ENCODE measurements around the gene TRABD.
"Not testable (repeated sequence)": the region's sequence is repeated elsewhere in the genome, so short reads cannot be mapped to it uniquely, and the experiment has no call there.

Gene TRABD

GRCh38 chr22:50185375-50186087, at the start of gene TRABD:
TSS of gene TRABD (plus strand) at chr22:50185913. CDS start at chr22:50193061, 7,148 bp downstream.
- Histone ChIP-seq H3K4me1 (ENCODE audit: low read depth, poor library complexity, severe bottlenecking) (peaks cover 27% of the 10 kb centered on the region), H3K4me2 (peak within 1 kb of the TSS; percentile 63; the same call in 1 of the 2 replicates), H3K79me2 (ENCODE audit: insufficient read depth, low read depth) (peaks cover 23% of the 10 kb centered on the region), H3K4me3 (IDR thresholded peaks at IDR 0.05; ENCODE audit: insufficient read depth, low read depth, low read length) (no peak within 1 kb of the TSS), H3K36me3 (ENCODE audit: insufficient read depth) (no peaks in the 10 kb centered on the region), H4K20me1 (ENCODE audit: insufficient read depth) (no peaks in the 10 kb centered on the region), H3K27ac (peak within 1 kb of the TSS; percentile 59), H3K9ac (peak within 1 kb of the TSS; percentile 76), H2AFZ (ENCODE audit: low read depth) (no peak within 1 kb of the TSS; the same call in 1 of the 2 replicates), H3K27me3 (ENCODE audit: insufficient read depth, low read depth) (no peaks in the 10 kb centered on the region)
- no peak for TF ChIP-seq CTCF (conservative IDR thresholded peaks at IDR 0.05; ENCODE audit: low read depth, low read length)

- no peak for TF ChIP-seq CTCF (conservative IDR thresholded peaks at IDR 0.05; ENCODE audit: low read depth, low read length)
- Histone ChIP-seq H2AFZ (ENCODE audit: low read depth) (no peak overlapping the region), H3K9ac (no peak overlapping the region)
These were observed 49.1 kb upstream of the TRABD start for GRCh38 chr22:50136581-50137015.

GRCh38 chr22:50137277-50137676, 48.4 kb upstream of the TRABD start:
- not testable (repeated sequence) for H3K9ac ChIP-seq; H3K4me3 ChIP-seq (IDR thresholded peaks at IDR 0.05; ENCODE audit: insufficient read depth, low read depth, low read length); H3K36me3 ChIP-seq (ENCODE audit: insufficient read depth); H4K20me1 ChIP-seq (ENCODE audit: insufficient read depth); H3K27ac ChIP-seq; H2AFZ ChIP-seq (ENCODE audit: low read depth); H3K27me3 ChIP-seq (ENCODE audit: insufficient read depth, low read depth); H3K79me2 ChIP-seq (ENCODE audit: insufficient read depth, low read depth); H3K4me2 ChIP-seq
- H3K4me1 ChIP-seq (ENCODE audit: low read depth, poor library complexity, severe bottlenecking) = peaks cover 38% of the 10 kb centered on the region

More at GRCh38 chr22:50136581-50137015, 49.1 kb upstream of the TRABD start:
- H3K4me1 ChIP-seq (ENCODE audit: low read depth, poor library complexity, severe bottlenecking) = peaks cover 36% of the 10 kb centered on the region
- H3K79me2 ChIP-seq (ENCODE audit: insufficient read depth, low read depth) = no peaks in the 10 kb centered on the region
- H3K27me3 ChIP-seq (ENCODE audit: insufficient read depth, low read depth) = no peaks in the 10 kb centered on the region
- no peaks in the 10 kb centered on the region for H4K20me1 ChIP-seq (ENCODE audit: insufficient read depth)
- no peak overlapping the region for H3K27ac ChIP-seq
- no peaks in the 10 kb centered on the region for H3K36me3 ChIP-seq (ENCODE audit: insufficient read depth)
- H3K4me2 ChIP-seq = no peak overlapping the region
- no peak overlapping the region for H3K4me3 ChIP-seq (IDR thresholded peaks at IDR 0.05; ENCODE audit: insufficient read depth, low read depth, low read length)

GRCh38 chr22:50138041-50138440, 47.7 kb upstream of the TRABD start:
- no peaks in the 10 kb centered on the region for H3K36me3 ChIP-seq (ENCODE audit: insufficient read depth)
- no peaks in the 10 kb centered on the region for H3K79me2 ChIP-seq (ENCODE audit: insufficient read depth, low read depth)
- TF ChIP-seq CTCF (conservative IDR thresholded peaks at IDR 0.05; ENCODE audit: low read depth, low read length) = no peak
- H3K9ac ChIP-seq = no peak overlapping the region
- H3K27ac ChIP-seq = no peak overlapping the region; the same call in 1 of the 2 replicates
- no peak overlapping the region for H2AFZ ChIP-seq (ENCODE audit: low read depth)
- H4K20me1 ChIP-seq (ENCODE audit: insufficient read depth) = no peaks in the 10 kb centered on the region
- no peaks in the 10 kb centered on the region for H3K27me3 ChIP-seq (ENCODE audit: insufficient read depth, low read depth)
- H3K4me3 ChIP-seq (IDR thresholded peaks at IDR 0.05; ENCODE audit: insufficient read depth, low read depth, low read length) = no peak overlapping the region
- peaks cover 38% of the 10 kb centered on the region for H3K4me1 ChIP-seq (ENCODE audit: low read depth, poor library complexity, severe bottlenecking)
- no peak overlapping the region for H3K4me2 ChIP-seq

- Histone ChIP-seq H3K4me3 (IDR thresholded peaks at IDR 0.05; ENCODE audit: insufficient read depth, low read depth, low read length) (no peak overlapping the region), H3K27ac (peak overlapping the region; percentile 93), H3K9ac (peak overlapping the region; percentile 22; the same call in 1 of the 2 replicates), H3K36me3 (ENCODE audit: insufficient read depth) (no peaks in the 10 kb centered on the region), H3K27me3 (ENCODE audit: insufficient read depth, low read depth) (no peaks in the 10 kb centered on the region), H3K4me1 (ENCODE audit: low read depth, poor library complexity, severe bottlenecking) (peaks cover 38% of the 10 kb centered on the region), H3K79me2 (ENCODE audit: insufficient read depth, low read depth) (no peaks in the 10 kb centered on the region), H4K20me1 (ENCODE audit: insufficient read depth) (no peaks in the 10 kb centered on the region), H3K4me2 (peak overlapping the region; percentile 36), H2AFZ (ENCODE audit: low read depth) (no peak overlapping the region)
- no peak for TF ChIP-seq CTCF (conservative IDR thresholded peaks at IDR 0.05; ENCODE audit: low read depth, low read length)
These were observed 46.7 kb upstream of the TRABD start for GRCh38 chr22:50138988-50139387.
